H1 (cell line): ENCODE data around the gene RADX.
"Not testable (repeated sequence)": the region's sequence is repeated elsewhere in the genome, so short reads cannot be mapped to it uniquely, and the experiment has no call there.

Experiments used
- EP300 ChIP-seq, 2 experiments: IDR thresholded peaks; 1 replicate in 1 of 2; 2 replicates in 1 of 2; pipeline ENCODE4 v1.6.1; 2011 to 2012; ENCODE audit warnings: low read depth in 2 of 2, low read length in 2 of 2, mild to moderate bottlenecking in 2 of 2, borderline replicate concordance in 1 of 2, inconsistent platforms in 1 of 2, moderate library complexity in 1 of 2
- EZH2 ChIP-seq: fragments of 200-600 bp; sonication (generic); IDR thresholded peaks from 2 replicates; pipeline ENCODE4 v1.7.1; 2012; ENCODE audit warnings: low read depth, mild to moderate bottlenecking, moderate library complexity, low read length, inconsistent platforms; ENCODE audit not compliant: severe bottlenecking
- HDAC2 ChIP-seq, 2 experiments: fragments of 300-600 bp in 1 of 2; sonication (generic) in 1 of 2; IDR thresholded peaks; 2 replicates each; pipeline ENCODE4 v1.6.1; 2011 to 2012; ENCODE audit warnings: low read depth in 2 of 2, low read length in 2 of 2, mild to moderate bottlenecking in 2 of 2, moderate library complexity in 2 of 2, borderline replicate concordance in 1 of 2, inconsistent platforms in 1 of 2
- KDM1A ChIP-seq: fragments of 200-600, 300-600 bp; sonication (generic); IDR thresholded peaks from 2 replicates; pipeline ENCODE4 v1.7.1; 2016; ENCODE audit warnings: mild to moderate bottlenecking, low read length, borderline replicate concordance
- NANOG ChIP-seq: IDR thresholded peaks from 2 replicates; pipeline ENCODE4 v1.6.1; 2011; ENCODE audit warnings: low read length, low read depth, mild to moderate bottlenecking, inconsistent platforms; ENCODE audit not compliant: insufficient read depth, poor library complexity, severe bottlenecking
- POLR2A ChIP-seq, 2 experiments: IDR thresholded peaks; 1 replicate in 1 of 2; 2 replicates in 1 of 2; pipeline ENCODE4 v1.6.1; 2011; ENCODE audit warnings: low read depth in 2 of 2, low read length in 2 of 2, mild to moderate bottlenecking in 2 of 2; ENCODE audit errors: control extremely low read depth in 1 of 2
- POLR2AphosphoS5 ChIP-seq: IDR thresholded peaks from 2 replicates; pipeline ENCODE4 v1.6.1; 2011; ENCODE audit warnings: low read depth, low read length
- RBBP5 ChIP-seq: IDR thresholded peaks from 2 replicates; pipeline ENCODE4 v1.7.1; 2012; ENCODE audit warnings: low read depth, mild to moderate bottlenecking, inconsistent platforms, low read length, moderate library complexity, borderline replicate concordance
- RFX5 ChIP-seq: IDR thresholded peaks from 2 replicates; pipeline ENCODE4 v1.6.1; 2011; ENCODE audit warnings: low read depth, low read length, improper control_type of control experiment, borderline replicate concordance
- SIN3A ChIP-seq, 2 experiments: IDR thresholded peaks in 1 of 2; conservative IDR thresholded peaks in 1 of 2; 2 replicates each; pipeline ENCODE4 v1.6.1; 2011 to 2012; ENCODE audit warnings: low read length in 2 of 2, improper control_type of control experiment in 1 of 2, low read depth in 1 of 2, mild to moderate bottlenecking in 1 of 2
- SP1 ChIP-seq: IDR thresholded peaks from 2 replicates; pipeline ENCODE4 v1.6.1; 2011; ENCODE audit warnings: low read depth, low read length
- TAF1 ChIP-seq: IDR thresholded peaks from 2 replicates; pipeline ENCODE4 v1.6.1; 2011; ENCODE audit warnings: mild to moderate bottlenecking, low read depth, low read length
- TCF12 ChIP-seq: IDR thresholded peaks from 2 replicates; pipeline ENCODE4 v1.6.1; 2011; ENCODE audit warnings: low read depth, mild to moderate bottlenecking, low read length
- TF ChIP-seq, protein P1 (sequence below), 3 experiments: IDR thresholded peaks; 1 replicate in 2 of 3; 2 replicates in 1 of 3; pipeline versions ENCODE4 v1.5.1 to v1.6.1; 2011; ENCODE audit warnings: low read length in 3 of 3, mild to moderate bottlenecking in 3 of 3, inconsistent platforms in 2 of 3, low read depth in 1 of 3, moderate library complexity in 1 of 3; ENCODE audit not compliant: insufficient read depth in 1 of 3; ENCODE audit errors: control extremely low read depth in 1 of 3

DNA sequence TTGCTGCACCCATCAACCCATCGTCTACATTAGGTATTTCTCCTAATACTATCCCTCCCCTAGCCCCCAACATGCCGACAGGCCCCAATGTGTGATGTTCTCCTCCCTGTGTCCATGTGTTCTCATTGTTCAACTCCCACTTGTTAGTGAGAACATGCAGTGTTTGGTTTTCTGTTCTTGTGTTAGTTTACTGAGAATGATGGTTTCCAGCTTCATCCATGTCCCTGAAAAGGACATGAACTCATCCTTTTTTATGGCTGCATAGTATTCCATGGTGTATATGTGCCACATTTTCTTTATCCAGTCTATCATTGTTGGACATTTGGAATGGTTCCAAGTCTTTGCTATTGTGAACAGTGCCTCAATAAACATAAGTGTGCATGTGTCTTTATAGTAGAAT lies 41.8 kb downstream of the RADX start:
- not testable (repeated sequence) for TF ChIP-seq TAF1; EZH2; SIN3A (conservative IDR thresholded peaks at IDR 0.05 in 1 of 2, IDR thresholded peaks at IDR 0.05 in 1 of 2; ENCODE audit: low read depth in 1 of 2, low read length in 2 of 2); POLR2AphosphoS5; HDAC2 (IDR thresholded peaks at IDR 0.05; ENCODE audit: borderline replicate concordance in 1 of 2, low read depth in 2 of 2, low read length in 2 of 2); SP1; TCF12; RFX5; KDM1A; NANOG; RBBP5; EP300 (IDR thresholded peaks at IDR 0.05; ENCODE audit: borderline replicate concordance in 1 of 2, low read depth in 2 of 2, low read length in 2 of 2); POLR2A (IDR thresholded peaks at IDR 0.05; ENCODE audit: control extremely low read depth in 1 of 2, low read depth in 2 of 2, low read length in 2 of 2)
- TF ChIP-seq, protein P1, sequence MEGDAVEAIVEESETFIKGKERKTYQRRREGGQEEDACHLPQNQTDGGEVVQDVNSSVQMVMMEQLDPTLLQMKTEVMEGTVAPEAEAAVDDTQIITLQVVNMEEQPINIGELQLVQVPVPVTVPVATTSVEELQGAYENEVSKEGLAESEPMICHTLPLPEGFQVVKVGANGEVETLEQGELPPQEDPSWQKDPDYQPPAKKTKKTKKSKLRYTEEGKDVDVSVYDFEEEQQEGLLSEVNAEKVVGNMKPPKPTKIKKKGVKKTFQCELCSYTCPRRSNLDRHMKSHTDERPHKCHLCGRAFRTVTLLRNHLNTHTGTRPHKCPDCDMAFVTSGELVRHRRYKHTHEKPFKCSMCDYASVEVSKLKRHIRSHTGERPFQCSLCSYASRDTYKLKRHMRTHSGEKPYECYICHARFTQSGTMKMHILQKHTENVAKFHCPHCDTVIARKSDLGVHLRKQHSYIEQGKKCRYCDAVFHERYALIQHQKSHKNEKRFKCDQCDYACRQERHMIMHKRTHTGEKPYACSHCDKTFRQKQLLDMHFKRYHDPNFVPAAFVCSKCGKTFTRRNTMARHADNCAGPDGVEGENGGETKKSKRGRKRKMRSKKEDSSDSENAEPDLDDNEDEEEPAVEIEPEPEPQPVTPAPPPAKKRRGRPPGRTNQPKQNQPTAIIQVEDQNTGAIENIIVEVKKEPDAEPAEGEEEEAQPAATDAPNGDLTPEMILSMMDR (IDR thresholded peaks at IDR 0.05; ENCODE audit: control extremely low read depth in 1 of 3, insufficient read depth in 1 of 3, low read depth in 1 of 3, low read length in 3 of 3), result not testable (repeated sequence)
